Uterus (tissue), 4 donors: ENCODE results near the gene PLCB3. TPM values are rescaled to one million over a fixed set of nuclear protein-coding genes. Genes with fewer than 3 reads are reported as not detected.

Experiments
- DNase-seq, 2 donors: peaks; one replicate each; pipeline ENCODE4 v3.0.0-alpha.2; 2019 to 2020
- H3K27ac ChIP-seq, 2 donors: fragments of 200-600 bp; sonication (generic); 1 replicate in 1 of 2; 2 replicates in 1 of 2; pipeline ENCODE4 v1.5.1; 2016 to 2018
- H3K27me3 ChIP-seq, 2 donors: fragments of 200-600 bp; sonication (generic); one replicate each; pipeline ENCODE4 v1.5.1; 2018 to 2019; ENCODE audit warnings: control low read depth in 1 of 2
- H3K36me3 ChIP-seq, 2 donors: fragments of 200-600 bp; sonication (generic); one replicate each; pipeline ENCODE4 v1.5.1; 2019; ENCODE audit warnings: control low read depth in 1 of 2
- H3K4me1 ChIP-seq, 2 donors: fragments of 200-600 bp; sonication (generic); one replicate each; pipeline ENCODE4 v1.5.1; 2018 to 2019; ENCODE audit warnings: control low read depth in 1 of 2
- H3K4me3 ChIP-seq, 2 donors: fragments of 200-600 bp; sonication (generic); 1 replicate in 1 of 2; 2 replicates in 1 of 2; pipeline ENCODE4 v1.5.1; 2018 to 2019; ENCODE audit warnings: mild to moderate bottlenecking in 1 of 2
- H3K9me3 ChIP-seq, 2 donors: fragments of 200-600 bp; sonication (generic); one replicate each; pipeline ENCODE4 v1.5.1; 2019; ENCODE audit warnings: control low read depth in 1 of 2
- POLR2A ChIP-seq, 2 donors: fragments of 450-650 bp; IDR thresholded peaks; one replicate each; pipeline ENCODE4 v1.6.1; 2016; ENCODE audit warnings: antibody characterized with exemption in 2 of 2, mild to moderate bottlenecking in 1 of 2, moderate library complexity in 1 of 2
- intact Hi-C: fragments of 100-400 bp; cut with DNase I; formaldehyde crosslinking; loops from one replicate; pipeline ENCODE4 v1.15.1; 2023; ENCODE audit warnings: low total_unique reads
- total RNA-seq, 4 donors: library from RNA; depleted of rRNA in 3 of 4; stranded (reverse); fragments of >200 nt in 3 of 4; gene quantifications; one replicate each; pipeline versions ENCODE4 v1.1.0 to v1.2.4, GENCODE V29; 2014 to 2023
- TF ChIP-seq, protein P1 (sequence below), 4 experiments: fragments of 200-600 bp in 2 of 4; fragments of 450-650 bp in 2 of 4; sonication (generic) in 2 of 4; IDR thresholded peaks; one replicate each; pipeline ENCODE4 v1.5.1; 2016 to 2019; ENCODE audit warnings: antibody characterized with exemption in 4 of 4, mild to moderate bottlenecking in 2 of 4, moderate library complexity in 1 of 4
- donor health status: DM: yes; HTN: yes; CAD: no.

Gene PLCB3
- total RNA-seq, 4 donors from 2014 or later, result 10.0 to 39.5 (median 21.8) TPM

DNA sequence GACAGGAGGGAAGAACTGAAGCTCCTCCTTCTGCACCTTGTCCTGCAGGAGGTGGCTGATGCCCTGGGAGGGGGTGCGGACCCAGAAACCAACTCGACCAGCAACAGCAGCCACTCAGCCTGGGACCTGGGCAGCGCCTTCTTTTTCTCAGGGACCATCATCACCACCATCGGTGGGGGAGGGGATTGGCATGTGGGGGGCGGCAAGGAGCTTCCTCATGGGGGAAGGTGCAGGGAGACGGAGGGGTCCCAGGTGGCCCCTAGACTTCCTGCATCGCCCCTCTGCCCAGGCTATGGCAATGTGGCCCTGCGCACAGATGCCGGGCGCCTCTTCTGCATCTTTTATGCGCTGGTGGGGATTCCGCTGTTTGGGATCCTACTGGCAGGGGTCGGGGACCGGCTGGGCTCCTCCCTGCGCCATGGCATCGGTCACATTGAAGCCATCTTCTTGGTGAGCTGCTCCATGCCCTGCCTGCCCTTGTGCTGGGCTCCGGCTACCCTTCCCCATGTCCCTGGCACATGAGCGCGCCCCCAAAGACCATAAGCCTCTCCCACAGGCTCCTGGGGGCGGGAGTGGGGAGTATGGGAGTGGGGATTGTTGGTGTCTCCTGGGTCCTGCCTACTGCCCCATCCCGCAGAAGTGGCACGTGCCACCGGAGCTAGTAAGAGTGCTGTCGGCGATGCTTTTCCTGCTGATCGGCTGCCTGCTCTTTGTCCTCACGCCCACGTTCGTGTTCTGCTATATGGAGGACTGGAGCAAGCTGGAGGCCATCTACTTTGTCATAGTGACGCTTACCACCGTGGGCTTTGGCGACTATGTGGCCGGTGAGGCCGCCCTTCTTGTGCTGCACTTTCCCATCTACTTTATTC, 45.7 kb downstream of the PLCB3 start:
- intact Hi-C loops, result loop anchor here (5.0 kb wide), 1 partner anchor 90 kb away; the partner anchor contains the start of gene FERMT3
- Histone ChIP-seq H3K9me3 (no peaks in the 10 kb centered on the region), H3K36me3 (no peaks in the 10 kb centered on the region), H3K4me1 (peaks cover 0 to 22% of the 10 kb centered on the region in 2 donors), H3K27me3 (peaks cover 20 to 27% of the 10 kb centered on the region in 2 donors), H3K27ac (no peak overlapping the region), H3K4me3 (no peak overlapping the region)
- DNase-seq, result no peak
- TF ChIP-seq, protein P1, sequence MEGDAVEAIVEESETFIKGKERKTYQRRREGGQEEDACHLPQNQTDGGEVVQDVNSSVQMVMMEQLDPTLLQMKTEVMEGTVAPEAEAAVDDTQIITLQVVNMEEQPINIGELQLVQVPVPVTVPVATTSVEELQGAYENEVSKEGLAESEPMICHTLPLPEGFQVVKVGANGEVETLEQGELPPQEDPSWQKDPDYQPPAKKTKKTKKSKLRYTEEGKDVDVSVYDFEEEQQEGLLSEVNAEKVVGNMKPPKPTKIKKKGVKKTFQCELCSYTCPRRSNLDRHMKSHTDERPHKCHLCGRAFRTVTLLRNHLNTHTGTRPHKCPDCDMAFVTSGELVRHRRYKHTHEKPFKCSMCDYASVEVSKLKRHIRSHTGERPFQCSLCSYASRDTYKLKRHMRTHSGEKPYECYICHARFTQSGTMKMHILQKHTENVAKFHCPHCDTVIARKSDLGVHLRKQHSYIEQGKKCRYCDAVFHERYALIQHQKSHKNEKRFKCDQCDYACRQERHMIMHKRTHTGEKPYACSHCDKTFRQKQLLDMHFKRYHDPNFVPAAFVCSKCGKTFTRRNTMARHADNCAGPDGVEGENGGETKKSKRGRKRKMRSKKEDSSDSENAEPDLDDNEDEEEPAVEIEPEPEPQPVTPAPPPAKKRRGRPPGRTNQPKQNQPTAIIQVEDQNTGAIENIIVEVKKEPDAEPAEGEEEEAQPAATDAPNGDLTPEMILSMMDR (IDR thresholded peaks at IDR 0.05), result no peak
- no peak for TF ChIP-seq POLR2A (IDR thresholded peaks at IDR 0.05)

DNA sequence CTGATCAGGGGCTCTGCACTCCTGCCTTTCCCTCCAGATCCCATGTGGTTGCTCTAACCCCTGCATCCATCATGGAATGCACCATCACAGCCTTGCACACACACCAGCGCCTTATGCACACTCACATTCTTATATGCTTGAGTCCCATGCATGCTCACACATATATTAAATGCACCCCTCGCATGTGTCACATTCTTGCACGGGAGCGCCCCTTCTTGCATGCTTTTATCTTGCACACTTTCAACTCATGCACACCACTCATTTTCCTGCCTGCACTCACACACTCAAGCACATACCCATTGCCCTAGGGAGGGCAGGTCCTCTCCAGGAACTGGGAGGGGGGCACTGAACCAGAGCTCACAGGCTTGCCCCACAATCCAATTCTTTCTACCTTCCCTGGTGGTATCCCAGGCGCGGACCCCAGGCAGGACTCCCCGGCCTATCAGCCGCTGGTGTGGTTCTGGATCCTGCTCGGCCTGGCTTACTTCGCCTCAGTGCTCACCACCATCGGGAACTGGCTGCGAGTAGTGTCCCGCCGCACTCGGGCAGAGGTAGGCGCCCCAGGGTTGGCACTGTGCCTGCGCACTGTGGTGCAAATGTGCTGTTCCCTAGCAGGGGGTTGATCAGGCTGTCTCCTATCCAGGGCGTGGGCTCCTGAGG, 46.5 kb downstream of the PLCB3 start:
- Histone ChIP-seq H3K27ac (no peak overlapping the region), H3K36me3 (no peaks in the 10 kb centered on the region), H3K4me1 (peaks cover 0 to 17% of the 10 kb centered on the region in 2 donors), H3K9me3 (no peaks in the 10 kb centered on the region), H3K4me3 (no peak overlapping the region), H3K27me3 (peaks cover 19% of the 10 kb centered on the region in 2 donors)
- intact Hi-C loops, result loop anchor here (5.0 kb wide), 1 partner anchor 91 kb away; the partner anchor contains the start of gene FERMT3
- TF ChIP-seq, protein P1 (IDR thresholded peaks at IDR 0.05), result no peak
- TF ChIP-seq POLR2A (IDR thresholded peaks at IDR 0.05), result no peak
- DNase-seq, result no peak

DNA sequence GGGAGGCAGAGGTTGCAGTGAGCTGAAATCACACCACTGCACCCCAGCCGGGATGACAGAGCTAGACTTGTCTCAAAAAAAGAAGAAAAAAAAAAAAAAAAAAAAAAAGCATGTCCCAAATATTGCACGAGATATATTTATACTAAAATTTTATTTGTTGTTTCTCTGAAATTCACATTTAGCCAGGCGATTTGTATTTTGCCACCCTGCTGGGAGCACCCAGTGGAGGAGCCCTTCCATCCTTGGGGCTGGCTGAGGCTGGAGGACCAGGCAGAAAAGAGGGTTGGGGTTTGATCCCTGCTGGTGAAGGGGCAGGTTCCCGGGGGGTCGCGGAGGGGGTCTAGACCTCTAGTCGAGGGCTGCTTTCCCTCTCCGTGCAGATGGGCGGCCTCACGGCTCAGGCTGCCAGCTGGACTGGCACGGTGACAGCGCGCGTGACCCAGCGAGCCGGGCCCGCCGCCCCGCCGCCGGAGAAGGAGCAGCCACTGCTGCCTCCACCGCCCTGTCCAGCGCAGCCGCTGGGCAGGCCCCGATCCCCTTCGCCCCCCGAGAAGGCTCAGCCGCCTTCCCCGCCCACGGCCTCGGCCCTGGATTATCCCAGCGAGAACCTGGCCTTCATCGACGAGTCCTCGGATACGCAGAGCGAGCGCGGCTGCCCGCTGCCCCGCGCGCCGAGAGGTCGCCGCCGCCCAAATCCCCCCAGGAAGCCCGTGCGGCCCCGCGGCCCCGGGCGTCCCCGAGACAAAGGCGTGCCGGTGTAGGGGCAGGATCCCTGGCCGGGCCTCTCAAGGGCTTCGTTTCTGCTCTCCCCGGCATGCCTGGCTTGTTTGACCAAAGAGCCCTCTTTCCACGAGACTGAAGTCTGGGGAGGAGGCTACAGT, 47.9 kb downstream of the PLCB3 start:
- Histone ChIP-seq H3K4me3 (peak overlapping the region; percentile 4 to 16), H3K9me3 (no peaks in the 10 kb centered on the region), H3K27ac (peak overlapping the region in 1 of 2 donors; percentile 63), H3K4me1 (peaks cover 0 to 20% of the 10 kb centered on the region in 2 donors), H3K36me3 (no peaks in the 10 kb centered on the region), H3K27me3 (peaks cover 15 to 19% of the 10 kb centered on the region in 2 donors)
- DNase-seq, result peak; percentile 43 to 58
- no peak for TF ChIP-seq POLR2A (IDR thresholded peaks at IDR 0.05)
- TF ChIP-seq, protein P1 (IDR thresholded peaks at IDR 0.05), result peak in 1 of 4 experiments; percentile 4
- intact Hi-C loops, result loop anchor here (5.0 kb wide), 1 partner anchor 92 kb away; the partner anchor contains the start of gene FERMT3

DNA sequence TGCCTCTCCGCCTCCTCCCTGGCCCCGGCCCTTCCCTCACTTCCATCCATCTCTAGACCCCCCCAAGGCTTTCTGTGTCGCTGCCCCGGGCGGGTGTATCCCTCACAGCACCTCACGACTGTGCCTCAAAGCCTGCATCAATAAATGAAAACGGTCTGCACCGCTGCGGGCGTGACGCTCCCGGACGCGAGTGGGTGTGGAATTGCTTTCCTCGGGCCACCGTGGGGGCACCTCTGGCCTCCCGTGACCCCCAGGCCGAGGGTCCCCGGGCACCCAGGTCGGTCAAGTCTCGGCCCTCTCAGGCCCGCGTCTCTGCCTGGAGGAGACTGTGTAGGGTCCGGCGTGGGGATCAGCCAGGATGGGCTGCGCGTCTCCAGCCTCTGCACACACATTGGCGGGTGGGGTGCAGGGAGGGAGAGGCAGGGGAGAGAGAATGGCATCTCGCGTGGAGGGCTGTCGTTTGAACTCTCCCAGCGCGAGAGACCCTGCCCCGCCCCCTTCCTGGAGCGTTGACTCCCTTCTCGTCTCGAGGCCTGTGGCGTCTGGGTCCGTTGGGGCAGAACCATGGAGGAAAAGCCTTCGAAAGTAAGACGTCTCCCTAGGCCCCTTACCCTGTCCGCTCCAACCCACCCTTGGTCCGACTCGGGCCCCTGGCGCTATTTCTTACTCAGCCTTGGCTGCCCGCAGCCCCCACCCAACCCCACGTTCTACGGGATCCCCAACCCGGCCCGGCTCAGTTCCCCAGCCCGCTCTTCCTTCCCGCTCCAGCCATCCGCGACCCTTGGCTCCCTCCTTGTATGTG, 48.7 kb downstream of the PLCB3 start, which contains the start of gene CATSPERZ:
Gene CATSPERZ, plus strand, starts transcription at position 512 of the 802 bp plus-strand sequence. Its CDS starts 53 bp downstream, at position 565.
- H3K9me3 ChIP-seq, result no peaks in the 10 kb centered on the region
- no peaks in the 10 kb centered on the region for H3K36me3 ChIP-seq
- intact Hi-C loops, result loop anchor here (5.0 kb wide), 1 partner anchor 93 kb away; the partner anchor contains the start of gene FERMT3
- peak within 1 kb of the TSS; percentile 4 to 16 for H3K4me3 ChIP-seq
- H3K27ac ChIP-seq, result peak within 1 kb of the TSS in 1 of 2 donors; percentile 63
- H3K27me3 ChIP-seq, result peaks cover 15 to 19% of the 10 kb centered on the region in 2 donors
- no peak for TF ChIP-seq POLR2A (IDR thresholded peaks at IDR 0.05)
- TF ChIP-seq, protein P1 (IDR thresholded peaks at IDR 0.05), result no peak
- no peak for DNase-seq
- peaks cover 0 to 20% of the 10 kb centered on the region in 2 donors for H3K4me1 ChIP-seq
